ENCODE measurements around the gene TENM4.

The TENM4 gene

GRCh38 chr11:79100093-79100910 is 340.5 kb downstream of the TENM4 start:
- no peak for DNase-seq

GRCh38 chr11:79098146-79098545 is 342.7 kb downstream of the TENM4 start:
- no peak for DNase-seq

GRCh38 chr11:79097246-79097875 is 343.5 kb downstream of the TENM4 start:
- DNase-seq: no peak

GRCh38 chr11:79095424-79095823 is 345.4 kb downstream of the TENM4 start:
- DNase-seq: no peak

- no peak for DNase-seq
Observed at GRCh38 chr11:79094616-79095015, 346.2 kb downstream of the TENM4 start.

GRCh38 chr11:79092791-79093353 is 348.0 kb downstream of the TENM4 start:
- no peak for DNase-seq

- DNase-seq: no peak
Observed at GRCh38 chr11:79090191-79090705, 350.6 kb downstream of the TENM4 start.

GRCh38 chr11:79089601-79090000 is 351.2 kb downstream of the TENM4 start:
- DNase-seq: no peak

GRCh38 chr11:79088967-79089366 is 351.9 kb downstream of the TENM4 start:
- no peak for DNase-seq

- no peak for DNase-seq
Observed at GRCh38 chr11:79087961-79088318, 352.9 kb downstream of the TENM4 start.

- no peak for DNase-seq
Observed at GRCh38 chr11:79087238-79087960, 353.4 kb downstream of the TENM4 start.

- no peak for DNase-seq
Observed at GRCh38 chr11:79086056-79086455, 354.8 kb downstream of the TENM4 start.

GRCh38 chr11:79084382-79084781 is 356.4 kb downstream of the TENM4 start:
- no peak for DNase-seq

- DNase-seq: no peak
Observed at GRCh38 chr11:79083352-79083751, 357.5 kb downstream of the TENM4 start.

- DNase-seq: no peak
Observed at GRCh38 chr11:79082907-79083306, 357.9 kb downstream of the TENM4 start.

- no peak for DNase-seq
Observed at GRCh38 chr11:79082280-79082679, 358.6 kb downstream of the TENM4 start.

GRCh38 chr11:79081471-79082031 is 359.3 kb downstream of the TENM4 start:
- DNase-seq: no peak

- DNase-seq: no peak
Observed at GRCh38 chr11:79080551-79080950, 360.3 kb downstream of the TENM4 start.

GRCh38 chr11:79078999-79079398 is 361.8 kb downstream of the TENM4 start:
- DNase-seq: no peak

GRCh38 chr11:79078456-79078855 is 362.4 kb downstream of the TENM4 start:
- no peak for DNase-seq

- DNase-seq: no peak
Observed at GRCh38 chr11:79077702-79078330, 363.0 kb downstream of the TENM4 start.

- DNase-seq: peak; percentile 4
Observed at GRCh38 chr11:79076526-79077115, 364.2 kb downstream of the TENM4 start.
